Stimulated activated CD4-positive, alpha-beta T cell treated with anti-CD3 and anti-CD28 coated beads, Interleukin-2, amount 100 ng/mL, for 48 hours (primary cell): ENCODE results near the gene SDSL.

Experiments used
- DNase-seq, 2 donors: peaks; one replicate each; pipeline ENCODE4 v3.0.0-alpha.2; 2020

Gene SDSL

GRCh38 chr12:113396828-113397496 is 25.2 kb upstream of the SDSL start:
- DNase-seq: no peak

- no peak for DNase-seq
Measured at GRCh38 chr12:113397497-113398197, 24.5 kb upstream of the SDSL start.

- no peak for DNase-seq
Measured at GRCh38 chr12:113398346-113399290, 23.6 kb upstream of the SDSL start.

- DNase-seq: no peak
Measured at GRCh38 chr12:113399490-113399889, 22.7 kb upstream of the SDSL start.

GRCh38 chr12:113400362-113400761 is 21.8 kb upstream of the SDSL start:
- DNase-seq: no peak

GRCh38 chr12:113401066-113402000 is 20.8 kb upstream of the SDSL start:
- DNase-seq: no peak

- no peak for DNase-seq
Measured at GRCh38 chr12:113402586-113403260, 19.5 kb upstream of the SDSL start.

GRCh38 chr12:113403435-113404415 is 18.5 kb upstream of the SDSL start, which contains the start of gene SDS:
SDS (minus strand) TSS chr12:113403887; CDS start chr12:113399708, 4,179 bp downstream.
- DNase-seq: no peak

- no peak for DNase-seq
Measured at GRCh38 chr12:113405694-113406093, 16.5 kb upstream of the SDSL start.

- no peak for DNase-seq
Measured at GRCh38 chr12:113407931-113408600, 14.1 kb upstream of the SDSL start.

GRCh38 chr12:113408756-113409298 is 13.4 kb upstream of the SDSL start:
- no peak for DNase-seq

- no peak for DNase-seq
Measured at GRCh38 chr12:113409462-113410124, 12.6 kb upstream of the SDSL start.

- DNase-seq: no peak
Measured at GRCh38 chr12:113413488-113413939, 8.7 kb upstream of the SDSL start.

- no peak for DNase-seq
Measured at GRCh38 chr12:113414519-113415038, 7.6 kb upstream of the SDSL start.

GRCh38 chr12:113416091-113416754 is 6.0 kb upstream of the SDSL start:
- DNase-seq: no peak

- DNase-seq: no peak
Measured at GRCh38 chr12:113418213-113418879, 3.8 kb upstream of the SDSL start.

GRCh38 chr12:113420996-113421595 is 1.1 kb upstream of the SDSL start:
- no peak for DNase-seq
